Measurements from ENCODE around the gene CHKB. TPM values are rescaled to one million over a fixed set of nuclear protein-coding genes. Genes with fewer than 3 reads are reported as not detected.
"Not testable (repeated sequence)": the region's sequence is repeated elsewhere in the genome, so short reads cannot be mapped to it uniquely, and the experiment has no call there.

The CHKB gene
- total RNA-seq, 4 donors from 2014 or later, result 13.5 to 75.6 (median 55.2) TPM

DNA sequence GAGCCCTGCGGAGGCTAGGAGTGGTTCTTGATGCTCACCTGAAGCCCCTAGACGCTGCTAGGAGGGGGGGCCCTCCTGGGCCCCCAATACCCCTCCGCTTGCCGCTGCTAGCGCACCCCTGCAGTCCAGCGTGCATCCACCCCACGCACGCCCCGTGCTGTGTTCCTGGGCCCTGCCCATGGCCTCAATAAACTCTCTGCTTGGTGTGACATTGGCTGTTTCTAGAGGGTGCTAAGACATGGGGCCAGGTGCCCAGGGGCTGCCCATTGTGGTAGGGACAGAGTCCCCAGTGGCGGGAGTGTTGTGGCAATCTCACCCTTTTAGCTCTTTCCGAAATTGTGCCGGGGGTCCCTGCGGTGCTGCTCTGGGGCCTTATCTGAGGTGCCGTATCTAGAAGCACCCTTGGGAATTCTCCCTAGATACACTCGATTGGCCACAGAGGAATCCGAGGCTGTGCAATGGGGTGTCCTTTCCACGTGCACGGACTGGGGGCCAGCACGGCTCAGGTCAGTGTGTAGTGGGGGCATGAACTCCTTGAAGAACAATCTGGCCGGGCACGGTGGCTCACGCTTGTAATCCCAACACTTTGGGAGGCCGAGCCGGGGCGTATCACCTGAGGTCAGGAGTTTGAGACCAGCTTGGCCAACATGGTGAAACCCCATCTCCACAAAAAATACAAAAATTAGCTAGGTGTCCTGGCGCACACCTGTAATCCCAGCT is 28.9 kb upstream of the CHKB start:
- Histone ChIP-seq H3K4me1 (no peaks in the 10 kb centered on the region), H3K27ac (no peak overlapping the region), H3K36me3 (no peaks in the 10 kb centered on the region), H3K27me3 (peaks cover 0 to 6% of the 10 kb centered on the region in 2 donors), H3K9me3 (no peaks in the 10 kb centered on the region), H3K4me3 (no peak overlapping the region)
- no peak for TF ChIP-seq POLR2A (IDR thresholded peaks at IDR 0.05)
- TF ChIP-seq, protein P1, sequence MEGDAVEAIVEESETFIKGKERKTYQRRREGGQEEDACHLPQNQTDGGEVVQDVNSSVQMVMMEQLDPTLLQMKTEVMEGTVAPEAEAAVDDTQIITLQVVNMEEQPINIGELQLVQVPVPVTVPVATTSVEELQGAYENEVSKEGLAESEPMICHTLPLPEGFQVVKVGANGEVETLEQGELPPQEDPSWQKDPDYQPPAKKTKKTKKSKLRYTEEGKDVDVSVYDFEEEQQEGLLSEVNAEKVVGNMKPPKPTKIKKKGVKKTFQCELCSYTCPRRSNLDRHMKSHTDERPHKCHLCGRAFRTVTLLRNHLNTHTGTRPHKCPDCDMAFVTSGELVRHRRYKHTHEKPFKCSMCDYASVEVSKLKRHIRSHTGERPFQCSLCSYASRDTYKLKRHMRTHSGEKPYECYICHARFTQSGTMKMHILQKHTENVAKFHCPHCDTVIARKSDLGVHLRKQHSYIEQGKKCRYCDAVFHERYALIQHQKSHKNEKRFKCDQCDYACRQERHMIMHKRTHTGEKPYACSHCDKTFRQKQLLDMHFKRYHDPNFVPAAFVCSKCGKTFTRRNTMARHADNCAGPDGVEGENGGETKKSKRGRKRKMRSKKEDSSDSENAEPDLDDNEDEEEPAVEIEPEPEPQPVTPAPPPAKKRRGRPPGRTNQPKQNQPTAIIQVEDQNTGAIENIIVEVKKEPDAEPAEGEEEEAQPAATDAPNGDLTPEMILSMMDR (IDR thresholded peaks at IDR 0.05), result no peak
- intact Hi-C loops (cut with DNase I; ENCODE audit: low total_unique reads), result no loop called here
- no peak for DNase-seq

DNA sequence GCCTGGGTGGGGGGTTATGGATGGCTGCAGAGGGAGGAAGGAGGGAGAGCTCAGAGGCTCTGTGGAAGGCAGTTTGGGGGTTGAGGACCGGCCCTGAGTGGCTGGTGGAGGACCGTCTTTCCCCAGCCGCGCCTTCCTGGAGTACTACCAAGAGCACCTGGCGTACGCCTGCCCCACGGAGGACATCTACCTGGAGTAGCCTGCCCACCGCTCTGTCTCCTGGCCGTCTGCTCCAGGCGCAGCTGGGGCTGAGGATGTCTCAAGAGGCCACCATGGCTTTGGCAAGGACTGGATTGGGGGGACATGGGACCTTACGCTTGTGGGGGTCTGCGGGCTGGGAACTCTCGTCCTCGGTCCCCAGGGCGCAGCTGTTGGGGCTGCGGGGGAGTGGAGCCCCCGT is 27.9 kb upstream of the CHKB start:
- H3K27me3 ChIP-seq, result peaks cover 0 to 6% of the 10 kb centered on the region in 2 donors
- H3K4me3 ChIP-seq, result no peak overlapping the region
- no peaks in the 10 kb centered on the region for H3K36me3 ChIP-seq
- intact Hi-C loops (cut with DNase I; ENCODE audit: low total_unique reads), result no loop called here
- H3K27ac ChIP-seq, result no peak overlapping the region
- H3K4me1 ChIP-seq, result no peaks in the 10 kb centered on the region
- no peaks in the 10 kb centered on the region for H3K9me3 ChIP-seq
- DNase-seq, result no peak
- TF ChIP-seq, protein P1 (IDR thresholded peaks at IDR 0.05), result no peak
- TF ChIP-seq POLR2A (IDR thresholded peaks at IDR 0.05), result no peak

DNA sequence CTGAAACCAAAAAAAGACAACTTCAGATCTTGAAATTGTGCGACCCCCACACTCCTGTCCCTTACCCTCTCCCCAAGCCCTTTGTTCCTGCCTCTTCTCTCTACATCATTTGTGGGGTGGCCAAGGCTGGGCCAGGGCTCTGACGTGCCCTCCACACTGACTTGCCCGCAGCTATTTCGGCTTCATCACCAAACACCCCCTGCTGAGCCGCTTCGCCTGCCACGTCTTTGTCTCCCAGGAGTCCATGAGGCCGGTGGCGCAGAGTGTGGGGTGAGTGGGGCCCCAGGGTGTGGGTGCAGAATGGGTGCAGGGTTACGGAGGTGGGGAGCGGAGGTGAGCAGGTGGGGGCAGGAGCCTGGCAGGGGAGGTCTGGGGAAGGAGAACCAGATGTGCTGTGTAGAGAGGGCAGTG is 27.4 kb upstream of the CHKB start:
- H3K36me3 ChIP-seq, result no peaks in the 10 kb centered on the region
- DNase-seq, result no peak
- no peak overlapping the region for H3K4me3 ChIP-seq
- peaks cover 0 to 6% of the 10 kb centered on the region in 2 donors for H3K27me3 ChIP-seq
- H3K27ac ChIP-seq, result no peak overlapping the region
- no peaks in the 10 kb centered on the region for H3K4me1 ChIP-seq
- TF ChIP-seq, protein P1 (IDR thresholded peaks at IDR 0.05), result no peak
- no peak for TF ChIP-seq POLR2A (IDR thresholded peaks at IDR 0.05)
- intact Hi-C loops (cut with DNase I; ENCODE audit: low total_unique reads), result no loop called here
- no peaks in the 10 kb centered on the region for H3K9me3 ChIP-seq

DNA sequence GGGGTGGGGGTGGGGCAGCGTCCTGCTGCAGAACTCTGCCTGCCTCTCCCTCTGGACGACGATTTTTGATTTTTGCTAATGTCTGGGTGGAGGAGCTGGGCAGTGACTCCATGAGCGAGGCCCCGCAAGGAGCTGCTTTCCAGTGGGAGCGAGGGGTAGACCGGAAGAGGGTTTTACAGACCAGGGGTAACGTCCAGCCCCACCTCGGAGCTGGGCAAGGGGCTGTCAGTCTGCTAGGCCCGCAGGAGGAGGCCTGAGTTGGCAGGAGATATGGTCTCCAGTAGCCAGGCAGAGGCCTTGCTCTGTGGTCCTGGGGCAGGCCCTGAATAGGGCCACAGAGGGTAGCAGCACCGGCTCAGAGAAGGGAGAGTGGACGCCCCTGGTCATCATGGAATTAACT is 26.9 kb upstream of the CHKB start:
- intact Hi-C loops (cut with DNase I; ENCODE audit: low total_unique reads), result no loop called here
- no peaks in the 10 kb centered on the region for H3K9me3 ChIP-seq
- no peaks in the 10 kb centered on the region for H3K4me1 ChIP-seq
- H3K27ac ChIP-seq, result no peak overlapping the region
- TF ChIP-seq POLR2A (IDR thresholded peaks at IDR 0.05), result no peak
- TF ChIP-seq, protein P1 (IDR thresholded peaks at IDR 0.05), result no peak
- peaks cover 0 to 6% of the 10 kb centered on the region in 2 donors for H3K27me3 ChIP-seq
- DNase-seq, result no peak
- no peak overlapping the region for H3K4me3 ChIP-seq
- H3K36me3 ChIP-seq, result no peaks in the 10 kb centered on the region

DNA sequence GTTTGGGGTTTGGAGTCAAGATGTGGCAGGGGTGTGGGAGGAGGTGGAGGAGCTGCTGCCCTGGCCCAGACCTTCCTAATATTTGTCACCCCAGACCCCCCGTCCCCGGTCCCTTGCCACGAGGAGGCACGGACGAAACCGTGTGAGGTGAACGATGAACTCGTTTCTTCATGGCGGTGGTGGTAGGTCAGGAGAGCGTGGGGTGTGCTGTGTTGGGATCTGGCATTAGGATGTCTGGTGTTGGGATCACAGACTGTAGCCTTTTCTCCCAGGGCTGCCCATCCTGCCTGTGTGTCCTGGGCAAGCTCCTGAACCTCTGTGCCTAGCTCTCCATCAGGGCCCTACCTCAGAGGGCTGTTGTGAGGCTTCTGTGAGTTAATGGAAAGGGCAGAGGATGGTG is 26.3 kb upstream of the CHKB start:
- peaks cover 0 to 6% of the 10 kb centered on the region in 2 donors for H3K27me3 ChIP-seq
- no peak overlapping the region for H3K4me3 ChIP-seq
- H3K4me1 ChIP-seq, result no peaks in the 10 kb centered on the region
- H3K9me3 ChIP-seq, result no peaks in the 10 kb centered on the region
- no peak overlapping the region for H3K27ac ChIP-seq
- H3K36me3 ChIP-seq, result no peaks in the 10 kb centered on the region
- TF ChIP-seq POLR2A (IDR thresholded peaks at IDR 0.05), result no peak
- TF ChIP-seq, protein P1 (IDR thresholded peaks at IDR 0.05), result no peak
- no peak for DNase-seq
- intact Hi-C loops (cut with DNase I; ENCODE audit: low total_unique reads), result no loop called here

DNA sequence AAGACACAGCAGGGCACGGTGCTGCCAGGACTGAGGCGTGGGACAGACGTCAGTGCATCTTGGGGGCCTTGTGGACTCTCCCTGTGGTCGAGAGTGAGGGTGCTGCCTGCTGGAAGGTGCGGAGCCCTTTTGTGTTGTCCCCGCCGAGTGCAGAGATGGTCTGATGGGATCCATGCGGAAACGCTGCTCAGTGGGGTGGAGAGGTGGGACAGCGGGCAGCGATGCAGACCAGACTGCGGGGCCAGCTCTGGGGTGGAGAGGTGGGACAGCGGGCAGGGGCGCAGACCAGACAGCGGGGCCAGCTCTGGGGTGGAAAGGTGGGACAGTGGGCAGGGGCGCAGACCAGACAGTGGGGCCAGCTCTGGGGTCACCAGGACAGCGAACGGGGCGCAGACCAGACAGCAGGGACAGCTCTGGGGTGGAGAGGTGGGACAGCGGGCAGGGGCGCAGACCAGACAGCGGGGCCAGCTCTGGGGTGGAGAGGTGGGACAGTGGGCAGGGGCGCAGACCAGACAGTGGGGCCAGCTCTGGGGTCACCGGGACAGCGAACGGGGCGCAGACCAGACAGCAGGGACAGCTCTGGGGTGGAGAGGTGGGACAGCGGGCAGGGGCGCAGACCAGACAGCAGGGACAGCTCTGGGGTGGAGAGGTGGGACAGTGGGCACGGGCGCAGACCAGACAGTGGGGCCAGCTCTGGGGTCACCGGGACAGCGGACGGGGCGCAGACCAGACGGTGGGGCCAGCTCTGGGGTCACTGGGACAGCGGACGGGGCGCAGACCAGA is 25.6 kb upstream of the CHKB start:
- H3K36me3 ChIP-seq; H3K4me3 ChIP-seq; intact Hi-C loops (cut with DNase I; ENCODE audit: low total_unique reads); H3K27ac ChIP-seq; H3K9me3 ChIP-seq; DNase-seq; H3K27me3 ChIP-seq; H3K4me1 ChIP-seq: not testable (repeated sequence)
